HepG2 (cell line): Measurements from ENCODE around the gene TMEM198. TPM values are rescaled to one million over a fixed set of nuclear protein-coding genes. Genes with fewer than 3 reads are reported as not detected.
A peak's percentile ranks its signal among the peaks of the same experiment; 100 is the strongest.

ENCODE experiments used
- AGO2 ChIP-seq: fragments of 200-400 bp; formaldehyde crosslinking; optimal IDR thresholded peaks from 2 replicates; pipeline ENCODE3; 2017; ENCODE audit warnings: mild to moderate bottlenecking, low read depth, low read length, moderate library complexity
- CBX1 ChIP-seq: IDR thresholded peaks from one replicate; pipeline ENCODE4 v1.6.1; 2016; ENCODE audit warnings: antibody characterized with exemption, low read depth
- CEBPG ChIP-seq: IDR thresholded peaks from 2 replicates; pipeline ENCODE4 v1.6.1; 2016
- E2F5 ChIP-seq: sonication (generic); formaldehyde crosslinking; conservative IDR thresholded peaks from 2 replicates; pipeline ENCODE4 v1.4.0; 2020; ENCODE audit warnings: missing genetic modification reagents
- GFI1 ChIP-seq: sonication (generic); formaldehyde crosslinking; IDR thresholded peaks from 2 replicates; pipeline ENCODE4 v1.5.0; 2020; ENCODE audit warnings: missing genetic modification reagents, mild to moderate bottlenecking, borderline replicate concordance
- HDAC2 ChIP-seq: sonication (generic); formaldehyde crosslinking; IDR thresholded peaks from 2 replicates; pipeline ENCODE4 v1.4.0; 2020; ENCODE audit warnings: missing genetic modification reagents
- HMGXB3 ChIP-seq: sonication (generic); formaldehyde crosslinking; IDR thresholded peaks from 2 replicates; pipeline ENCODE4 v1.4.0; 2020; ENCODE audit warnings: missing genetic modification reagents, borderline replicate concordance
- IRF9 ChIP-seq: sonication (generic); formaldehyde crosslinking; IDR thresholded peaks from 2 replicates; pipeline ENCODE4 v1.8.0; 2022; ENCODE audit warnings: missing genetic modification reagents, mild to moderate bottlenecking, borderline replicate concordance
- PCBP1 ChIP-seq: fragments of 200-400 bp; formaldehyde crosslinking; IDR thresholded peaks from 2 replicates; pipeline ENCODE4 v1.6.1; 2017; ENCODE audit warnings: mild to moderate bottlenecking, low read depth, low read length, borderline replicate concordance
- PHF8 ChIP-seq: sonication (generic); formaldehyde crosslinking; IDR thresholded peaks from 2 replicates; pipeline ENCODE4 v1.5.0; 2020; ENCODE audit warnings: missing genetic modification reagents
- SCMH1 ChIP-seq: sonication (generic); formaldehyde crosslinking; IDR thresholded peaks from 2 replicates; pipeline ENCODE4 v1.9.0; 2021; ENCODE audit warnings: missing genetic modification reagents, mild to moderate bottlenecking, borderline replicate concordance
- TEAD2 ChIP-seq: sonication (generic); formaldehyde crosslinking; IDR thresholded peaks from 2 replicates; pipeline ENCODE4 v1.9.0; 2021; ENCODE audit warnings: missing genetic modification reagents
- TRIM24 ChIP-seq: sonication (generic); formaldehyde crosslinking; IDR thresholded peaks from 2 replicates; pipeline ENCODE4 v1.8.0; 2022; ENCODE audit warnings: mild to moderate bottlenecking, missing genetic modification reagents
- ZBTB8A ChIP-seq: sonication (generic); formaldehyde crosslinking; IDR thresholded peaks from 2 replicates; pipeline ENCODE4 v1.4.0; 2020; ENCODE audit warnings: mild to moderate bottlenecking, low read depth, missing genetic modification reagents, borderline replicate concordance
- ZFP36L1 ChIP-seq: sonication (generic); formaldehyde crosslinking; IDR thresholded peaks from 2 replicates; pipeline ENCODE4 v1.8.0; 2022; ENCODE audit warnings: mild to moderate bottlenecking, missing genetic modification reagents, moderate library complexity
- ZNF501 ChIP-seq: sonication (generic); formaldehyde crosslinking; IDR thresholded peaks from 2 replicates; pipeline ENCODE4 v1.5.1; 2020; ENCODE audit warnings: mild to moderate bottlenecking, moderate library complexity, missing genetic modification reagents
- ZNF567 ChIP-seq: sonication (generic); formaldehyde crosslinking; IDR thresholded peaks from 2 replicates; pipeline ENCODE4 v1.8.1; 2023; ENCODE audit warnings: mild to moderate bottlenecking, missing genetic modification reagents, borderline replicate concordance
- ZNF569 ChIP-seq: sonication (generic); formaldehyde crosslinking; IDR thresholded peaks from 2 replicates; pipeline ENCODE4 v1.5.0; 2020; ENCODE audit warnings: mild to moderate bottlenecking, missing genetic modification reagents, moderate library complexity, borderline replicate concordance
- ZNF703 ChIP-seq: sonication (generic); formaldehyde crosslinking; IDR thresholded peaks from 2 replicates; pipeline ENCODE4 v1.5.1; 2020; ENCODE audit warnings: missing genetic modification reagents, mild to moderate bottlenecking, moderate library complexity, borderline replicate concordance
- ZNF816 ChIP-seq: sonication (generic); formaldehyde crosslinking; IDR thresholded peaks from 2 replicates; pipeline ENCODE4 v1.8.0; 2022; ENCODE audit warnings: missing genetic modification reagents, mild to moderate bottlenecking, borderline replicate concordance
- ZNF839 ChIP-seq: sonication (generic); formaldehyde crosslinking; IDR thresholded peaks from 2 replicates; pipeline ENCODE4 v1.4.0; 2020; ENCODE audit warnings: missing genetic modification reagents, mild to moderate bottlenecking, borderline replicate concordance
- polyA plus RNA-seq, 8 experiments: library from polyadenylated mRNA; depleted of rRNA in 3 of 8; stranded (reverse) in 7 of 8; unstranded in 1 of 8; fragments of >200 nt; fragmentation: Illumina TruSeq in 4 of 8; extraction: Trizol in 4 of 8; gene quantifications; 2 replicates each; pipeline versions ENCODE4 v1.2.1 to v1.2.3, GENCODE V29; 2011 to 2016; ENCODE audit warnings: low read depth in 4 of 8, missing spikeins in 1 of 8, mixed read lengths in 1 of 8; ENCODE audit not compliant: insufficient read depth in 1 of 8
- total RNA-seq, 5 experiments: library from RNA; depleted of rRNA; stranded (reverse); fragments of >200 nt; fragmentation: Illumina TruSeq; extraction: Trizol; gene quantifications; 2 replicates each; pipeline ENCODE4 v1.2.3, GENCODE V29; 2016; ENCODE audit warnings: low read depth in 1 of 5

The TMEM198 gene
- total and polyA plus RNA-seq, 2 of the 13 experiments (the other 11 are each of a cell fraction or from before 2014, with no cell fraction given): 17.3 to 23.5 TPM

- TF ChIP-seq SCMH1 (CRISPR knock-in tag): no peak
- no peak for TF ChIP-seq E2F5 (CRISPR knock-in tag)
- no peak for TF ChIP-seq ZNF703 (CRISPR knock-in tag)
- no peak for TF ChIP-seq TEAD2 (CRISPR knock-in tag)
- TF ChIP-seq ZBTB8A (CRISPR knock-in tag): no peak
- TF ChIP-seq ZFP36L1 (CRISPR knock-in tag): no peak
- TF ChIP-seq ZNF567 (CRISPR knock-in tag): 0 out of 2 replicates have a peak, but pooled peaks have one; percentile 11
- TF ChIP-seq HDAC2: no peak
- TF ChIP-seq ZNF569: no peak
- TF ChIP-seq PHF8 (CRISPR knock-in tag): no peak
- no peak for TF ChIP-seq CBX1
- TF ChIP-seq GFI1 (CRISPR knock-in tag): no peak
- no peak for TF ChIP-seq ZNF839
- no peak for TF ChIP-seq AGO2
- TF ChIP-seq PCBP1: no peak
- no peak for TF ChIP-seq ZNF816
- no peak for TF ChIP-seq IRF9 (CRISPR knock-in tag)
- peak; percentile 28 for TF ChIP-seq ZNF501
- peak; percentile 85 for TF ChIP-seq CEBPG (CRISPR knock-in tag)
- TF ChIP-seq TRIM24 (CRISPR knock-in tag): no peak
- TF ChIP-seq HMGXB3: 0 out of 2 replicates have a peak, but pooled peaks have one; percentile 24
Observed at GRCh38 chr2:219578811-219579613, 35.2 kb downstream of the TMEM198 start (continued).
